Activated CD4-positive, alpha-beta memory T cell treated with anti-CD3 and anti-CD28 coated beads, Interleukin-2, amount 10 ng/mL, durations not matched to agents 7 days and 5 days (primary cell): Measurements from ENCODE around the gene CD28. TPM values are rescaled to one million over a fixed set of nuclear protein-coding genes. Genes with fewer than 3 reads are reported as not detected.
"Not testable (repeated sequence)": the region's sequence is repeated elsewhere in the genome, so short reads cannot be mapped to it uniquely, and the experiment has no call there.

Source experiments
- CTCF ChIA-PET: fragments of 350-600 bp; sonication (Branson Sonifier 250); formaldehyde crosslinking; loops from one replicate; lab custom pipeline; 2021; ENCODE audit warnings: antibody characterized with exemption, inconsistent platforms; lab: Charles Lee
- POLR2A ChIA-PET: fragments of 350-600 bp; sonication (Branson Sonifier 250); formaldehyde crosslinking; loops from one replicate; lab custom pipeline; 2021; ENCODE audit warnings: antibody characterized with exemption; lab: Charles Lee
- DNase-seq: peaks from one replicate; pipeline ENCODE4 v3.0.0-alpha.2; 2020
- H3K27ac Mint-ChIP-seq: one replicate; pipeline ENCODE4 v1.8.0; 2021; ENCODE audit warnings: mild to moderate bottlenecking, mixed read lengths
- H3K27me3 Mint-ChIP-seq: one replicate; pipeline ENCODE4 v1.8.0; 2021; ENCODE audit warnings: mixed read lengths
- H3K36me3 Mint-ChIP-seq: one replicate; pipeline ENCODE4 v1.8.0; 2021; ENCODE audit warnings: low read depth, mixed read lengths
- H3K4me1 Mint-ChIP-seq: one replicate; pipeline ENCODE4 v1.8.0; 2021; ENCODE audit warnings: mixed read lengths
- H3K4me3 Mint-ChIP-seq: one replicate; pipeline ENCODE4 v1.8.0; 2021; ENCODE audit warnings: mild to moderate bottlenecking, mixed read lengths
- H3K9me3 Mint-ChIP-seq: one replicate; pipeline ENCODE4 v1.8.0; 2021; ENCODE audit warnings: mixed read lengths
- total RNA-seq, 2 experiments: library from RNA; stranded (reverse); gene quantifications; one replicate each; pipeline ENCODE4 v1.2.3, GENCODE V29; 2021

Gene CD28
- total RNA-seq, 2 experiments from 2014 or later, result 194 to 205 TPM

- no peak for DNase-seq
- Mint-ChIP-seq H3K27ac (no peak overlapping the region), H3K4me1 (peaks cover 49% of the 10 kb centered on the region), H3K4me3 (no peak overlapping the region), H3K36me3 (peaks cover 13% of the 10 kb centered on the region), H3K9me3 (peaks cover 7% of the 10 kb centered on the region), H3K27me3 (no peaks in the 10 kb centered on the region)
- ChIA-PET CTCF (interaction anchor here (0.8 to 4.4 kb wide), 6 partner anchors 12 to 61 kb away, joined by 3 to 30 read pairs (median 5); no protein-coding TSS in a partner anchor), POLR2A (interaction anchor here (1.5 to 2.9 kb wide), 2 partner anchors 41 to 63 kb away, joined by 5 to 15 read pairs; no protein-coding TSS in a partner anchor)
Measured at GRCh38 chr2:203781151-203781550, 74.7 kb downstream of the CD28 start.

GRCh38 chr2:203782262-203782976 is 76.0 kb downstream of the CD28 start:
- H3K27me3 Mint-ChIP-seq, result no peaks in the 10 kb centered on the region
- CTCF ChIA-PET, result interaction anchor here (0.7 to 4.4 kb wide), 15 partner anchors 9 to 100 kb away, joined by 3 to 30 read pairs (median 4); no protein-coding TSS in a partner anchor
- peaks cover 55% of the 10 kb centered on the region for H3K4me1 Mint-ChIP-seq
- POLR2A ChIA-PET, result interaction anchor here (1.0 to 1.5 kb wide), 4 partner anchors 33 to 89 kb away, joined by 3 to 5 read pairs (median 3); no protein-coding TSS in a partner anchor
- H3K4me3 Mint-ChIP-seq, result no peak overlapping the region
- H3K36me3 Mint-ChIP-seq, result peaks cover 10% of the 10 kb centered on the region
- no peak overlapping the region for H3K27ac Mint-ChIP-seq
- H3K9me3 Mint-ChIP-seq, result peaks cover 8% of the 10 kb centered on the region
- peak; percentile 73 for DNase-seq

GRCh38 chr2:203783496-203784203 is 77.2 kb downstream of the CD28 start:
- H3K9me3 Mint-ChIP-seq, result peaks cover 8% of the 10 kb centered on the region
- POLR2A ChIA-PET, result interaction anchor here (1.0 to 1.9 kb wide), 3 partner anchors 35 to 88 kb away, joined by 3 to 5 read pairs (median 4); no protein-coding TSS in a partner anchor
- peaks cover 55% of the 10 kb centered on the region for H3K4me1 Mint-ChIP-seq
- H3K4me3 Mint-ChIP-seq, result no peak overlapping the region
- DNase-seq, result no peak
- no peaks in the 10 kb centered on the region for H3K27me3 Mint-ChIP-seq
- CTCF ChIA-PET, result interaction anchor here (0.6 to 4.4 kb wide), 15 partner anchors 8 to 117 kb away, joined by 3 to 30 read pairs (median 4); no protein-coding TSS in a partner anchor
- H3K36me3 Mint-ChIP-seq, result peaks cover 10% of the 10 kb centered on the region
- H3K27ac Mint-ChIP-seq, result no peak overlapping the region

GRCh38 chr2:203784710-203785270 is 78.4 kb downstream of the CD28 start:
- CTCF ChIA-PET, result interaction anchor here (0.6 to 4.4 kb wide), 6 partner anchors 8 to 36 kb away, joined by 3 to 30 read pairs (median 6); no protein-coding TSS in a partner anchor
- POLR2A ChIA-PET, result interaction anchor here (0.8 to 1.9 kb wide), 2 partner anchors 36 to 72 kb away, joined by 4 to 5 read pairs; no protein-coding TSS in a partner anchor
- not testable (repeated sequence) for H3K9me3 Mint-ChIP-seq, H3K36me3 Mint-ChIP-seq, DNase-seq, H3K27me3 Mint-ChIP-seq
- H3K4me1 Mint-ChIP-seq, result peaks cover 47% of the 10 kb centered on the region
- H3K27ac Mint-ChIP-seq, result peak overlapping the region; percentile 17
- peak overlapping the region; percentile 31 for H3K4me3 Mint-ChIP-seq

GRCh38 chr2:203785391-203786110 is 79.1 kb downstream of the CD28 start:
- H3K4me3 Mint-ChIP-seq, H3K27me3 Mint-ChIP-seq, H3K27ac Mint-ChIP-seq, H3K9me3 Mint-ChIP-seq, DNase-seq, H3K36me3 Mint-ChIP-seq: not testable (repeated sequence)
- peaks cover 42% of the 10 kb centered on the region for H3K4me1 Mint-ChIP-seq
- POLR2A ChIA-PET, result interaction anchor here (1.9 kb wide), 1 partner anchor 37 kb away, joined by 5 read pairs; no protein-coding TSS in a partner anchor
- CTCF ChIA-PET, result interaction anchor here (0.6 to 4.4 kb wide), 4 partner anchors 16 to 29 kb away, joined by 3 to 30 read pairs (median 8); no protein-coding TSS in a partner anchor

- H3K27ac Mint-ChIP-seq, result no peak overlapping the region
- H3K9me3 Mint-ChIP-seq, result peaks cover 1% of the 10 kb centered on the region
- ChIA-PET CTCF (interaction anchor here (0.8 to 2.4 kb wide), 2 partner anchors 25 to 28 kb away, joined by 4 to 8 read pairs; no protein-coding TSS in a partner anchor), POLR2A (no interaction called here)
- no peaks in the 10 kb centered on the region for H3K36me3 Mint-ChIP-seq
- DNase-seq, result no peak
- no peaks in the 10 kb centered on the region for H3K27me3 Mint-ChIP-seq
- peaks cover 35% of the 10 kb centered on the region for H3K4me1 Mint-ChIP-seq
- H3K4me3 Mint-ChIP-seq, result no peak overlapping the region
Measured at GRCh38 chr2:203786549-203787351, 80.3 kb downstream of the CD28 start.

- no peak for DNase-seq
- H3K27ac Mint-ChIP-seq, result no peak overlapping the region
- peaks cover 24% of the 10 kb centered on the region for H3K4me1 Mint-ChIP-seq
- peaks cover 1% of the 10 kb centered on the region for H3K9me3 Mint-ChIP-seq
- no peak overlapping the region for H3K4me3 Mint-ChIP-seq
- CTCF ChIA-PET, result interaction anchor here (2.4 kb wide), 1 partner anchor 27 kb away, joined by 8 read pairs; no protein-coding TSS in a partner anchor
- H3K27me3 Mint-ChIP-seq, result no peaks in the 10 kb centered on the region
- no peaks in the 10 kb centered on the region for H3K36me3 Mint-ChIP-seq
- POLR2A ChIA-PET, result no interaction called here
Measured at GRCh38 chr2:203787979-203788378, 81.5 kb downstream of the CD28 start.

Other genes with a start within 250 kb of the CD28 start
- gene RAPH1, start 171.3 kb upstream of the CD28 start, total RNA-seq, result 1 to 10 TPM in 1 of 2 experiments, under 1 TPM in 1; 0.98 to 1.3 TPM
- gene CTLA4, start 161.1 kb downstream of the CD28 start, total RNA-seq, result 100 to 1,000 TPM in 1 of 2 experiments, 10 to 100 TPM in 1; 98.1 to 101 TPM
- 10 to 100 TPM; 61.8 to 63.0 TPM for gene ICOS, start 230.1 kb downstream of the CD28 start, total RNA-seq